Epithelial cell of esophagus (primary cell): ENCODE data around the gene MEAF6.
"Not testable (repeated sequence)": the region's sequence is repeated elsewhere in the genome, so short reads cannot be mapped to it uniquely, and the experiment has no call there.

Experiments
- DNase-seq: peaks from one replicate; pipeline ENCODE4 v3.0.0; 2010; ENCODE audit warnings: low read depth
- H3K4me3 ChIP-seq: 2 replicates; pipeline ENCODE4 v1.5.1; 2011; ENCODE audit warnings: mild to moderate bottlenecking, low read length, control low read depth
- TF ChIP-seq, protein P1 (sequence below): IDR thresholded peaks from 2 replicates; pipeline ENCODE4 v1.5.1; 2011; ENCODE audit warnings: low read depth, mild to moderate bottlenecking, low read length, control low read depth, inconsistent platforms; ENCODE audit not compliant: insufficient read depth; ENCODE audit errors: missing control alignments

The MEAF6 gene

DNA sequence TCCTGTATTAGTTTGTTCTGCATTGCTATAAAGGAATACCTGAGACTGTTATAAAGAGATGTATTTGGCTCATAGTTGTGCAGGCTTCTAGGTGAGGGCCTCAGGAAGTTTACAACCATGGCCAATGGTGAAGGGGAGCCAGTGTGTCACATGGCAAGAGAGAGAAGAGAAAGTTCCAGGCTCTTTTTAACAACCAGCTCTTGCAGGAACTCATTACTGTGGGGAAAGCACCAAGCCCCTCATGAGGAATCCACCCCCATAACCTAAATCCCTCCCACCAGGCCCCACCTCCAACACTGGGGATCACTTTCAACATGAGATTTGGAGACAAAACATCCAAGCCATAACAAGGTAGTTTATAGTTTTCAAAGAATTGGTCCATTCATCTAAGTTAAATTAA, 5.0 kb upstream of the MEAF6 start:
- H3K4me3 ChIP-seq, result no peak overlapping the region
- TF ChIP-seq, protein P1, sequence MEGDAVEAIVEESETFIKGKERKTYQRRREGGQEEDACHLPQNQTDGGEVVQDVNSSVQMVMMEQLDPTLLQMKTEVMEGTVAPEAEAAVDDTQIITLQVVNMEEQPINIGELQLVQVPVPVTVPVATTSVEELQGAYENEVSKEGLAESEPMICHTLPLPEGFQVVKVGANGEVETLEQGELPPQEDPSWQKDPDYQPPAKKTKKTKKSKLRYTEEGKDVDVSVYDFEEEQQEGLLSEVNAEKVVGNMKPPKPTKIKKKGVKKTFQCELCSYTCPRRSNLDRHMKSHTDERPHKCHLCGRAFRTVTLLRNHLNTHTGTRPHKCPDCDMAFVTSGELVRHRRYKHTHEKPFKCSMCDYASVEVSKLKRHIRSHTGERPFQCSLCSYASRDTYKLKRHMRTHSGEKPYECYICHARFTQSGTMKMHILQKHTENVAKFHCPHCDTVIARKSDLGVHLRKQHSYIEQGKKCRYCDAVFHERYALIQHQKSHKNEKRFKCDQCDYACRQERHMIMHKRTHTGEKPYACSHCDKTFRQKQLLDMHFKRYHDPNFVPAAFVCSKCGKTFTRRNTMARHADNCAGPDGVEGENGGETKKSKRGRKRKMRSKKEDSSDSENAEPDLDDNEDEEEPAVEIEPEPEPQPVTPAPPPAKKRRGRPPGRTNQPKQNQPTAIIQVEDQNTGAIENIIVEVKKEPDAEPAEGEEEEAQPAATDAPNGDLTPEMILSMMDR, result no peak
- no peak for DNase-seq

DNA sequence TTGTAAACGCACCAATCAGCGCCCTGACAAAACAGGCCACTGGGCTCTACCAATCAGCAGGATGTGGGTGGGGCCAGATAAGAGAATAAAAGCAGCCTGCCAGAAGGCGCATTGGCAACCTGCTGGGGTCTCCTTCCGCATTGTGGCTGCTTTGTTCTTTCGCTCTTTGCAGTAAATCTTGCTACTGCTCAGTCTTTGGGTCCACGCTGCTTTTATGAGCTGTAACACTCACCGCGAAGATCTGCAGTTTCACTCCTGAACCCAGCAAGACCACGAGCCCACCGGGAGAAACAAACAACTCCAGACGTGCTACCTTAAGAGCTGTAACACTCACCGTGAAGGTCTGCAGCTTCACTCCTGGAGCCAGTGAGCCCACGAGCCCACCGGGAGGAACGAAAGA, 4.4 kb upstream of the MEAF6 start:
- not testable (repeated sequence) for DNase-seq, H3K4me3 ChIP-seq

DNA sequence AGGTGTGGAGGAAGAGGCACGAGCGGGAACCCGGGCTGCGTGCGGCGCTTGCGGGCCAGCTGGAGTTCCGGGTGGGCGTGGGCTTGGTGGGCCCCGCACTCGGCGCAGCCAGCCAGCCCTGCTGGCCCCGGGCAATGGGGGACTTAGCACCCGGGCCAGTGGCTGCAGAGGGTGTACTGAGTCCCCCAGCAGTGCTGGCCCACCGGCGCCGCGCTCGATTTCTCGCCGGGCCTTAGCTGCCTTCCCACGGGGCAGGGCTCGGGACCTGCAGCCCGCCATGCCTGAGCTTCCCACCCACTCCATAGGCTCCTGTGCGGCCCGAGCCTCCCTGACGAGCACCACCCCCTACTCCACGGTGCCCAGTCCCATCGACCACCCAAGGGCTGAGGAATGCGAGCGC, 3.7 kb upstream of the MEAF6 start:
- H3K4me3 ChIP-seq, DNase-seq: not testable (repeated sequence)

DNA sequence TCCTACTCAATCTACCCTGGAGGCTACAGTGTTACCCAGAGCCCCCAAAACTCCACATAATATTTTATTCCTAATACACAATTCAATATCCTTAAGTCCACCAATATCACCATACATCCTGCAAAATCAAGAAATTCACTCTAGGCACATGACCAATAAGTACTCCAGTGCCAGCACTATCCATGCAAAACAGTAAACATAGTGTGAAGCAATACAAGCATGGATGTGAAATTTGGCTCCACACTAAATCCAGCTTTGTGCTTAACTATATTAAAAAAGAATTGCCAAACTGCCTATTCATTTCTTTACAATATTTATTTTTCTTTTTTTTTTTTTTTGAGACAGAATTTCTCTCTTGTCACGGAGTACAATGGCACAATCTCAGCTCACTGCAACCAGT, 3.0 kb upstream of the MEAF6 start:
- no peak for DNase-seq
- no peak overlapping the region for H3K4me3 ChIP-seq
- TF ChIP-seq, protein P1, result no peak

DNA sequence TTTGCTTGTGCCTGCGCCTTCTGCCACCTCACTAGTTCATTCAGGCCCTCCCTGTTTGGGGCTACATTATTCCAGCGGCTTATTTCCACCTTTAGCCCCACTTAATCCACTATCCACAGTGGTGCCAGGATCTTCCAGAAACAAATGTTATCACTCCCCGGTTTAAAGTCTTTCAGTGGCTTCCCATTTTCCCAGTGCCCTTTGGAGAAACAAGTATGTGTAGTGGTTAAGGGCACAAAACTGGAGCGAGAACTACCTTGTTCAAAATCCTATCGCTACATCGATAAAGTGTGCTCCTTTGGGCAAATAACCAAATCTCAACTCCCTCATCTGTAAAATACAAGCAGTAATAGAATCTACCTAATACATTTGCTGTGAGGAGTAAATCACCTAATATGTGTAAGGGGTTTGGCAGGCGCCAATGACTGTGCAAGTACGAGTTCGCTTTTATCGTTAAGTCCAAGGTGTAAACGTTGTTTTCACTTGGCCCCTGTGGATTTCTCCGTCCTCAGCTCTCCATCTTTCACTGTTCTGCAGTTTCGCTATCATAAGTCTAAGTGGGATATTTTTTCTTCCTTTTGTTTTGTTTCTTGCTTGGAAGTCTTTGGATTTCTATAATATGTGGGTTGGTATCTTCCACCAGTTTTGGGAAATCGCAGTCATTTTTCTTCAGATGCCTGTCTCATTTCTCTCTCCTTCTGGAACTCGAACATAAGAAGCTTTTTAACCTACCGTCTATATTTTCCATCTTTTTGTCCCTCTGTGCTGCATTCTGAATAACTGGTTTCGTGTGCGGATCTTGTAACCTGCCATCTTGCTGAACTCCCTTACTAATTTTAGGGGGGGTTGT, 844 bp upstream of the MEAF6 start:
- TF ChIP-seq, protein P1, result no peak
- no peak for DNase-seq
- H3K4me3 ChIP-seq, result peak overlapping the region; percentile 77

DNA sequence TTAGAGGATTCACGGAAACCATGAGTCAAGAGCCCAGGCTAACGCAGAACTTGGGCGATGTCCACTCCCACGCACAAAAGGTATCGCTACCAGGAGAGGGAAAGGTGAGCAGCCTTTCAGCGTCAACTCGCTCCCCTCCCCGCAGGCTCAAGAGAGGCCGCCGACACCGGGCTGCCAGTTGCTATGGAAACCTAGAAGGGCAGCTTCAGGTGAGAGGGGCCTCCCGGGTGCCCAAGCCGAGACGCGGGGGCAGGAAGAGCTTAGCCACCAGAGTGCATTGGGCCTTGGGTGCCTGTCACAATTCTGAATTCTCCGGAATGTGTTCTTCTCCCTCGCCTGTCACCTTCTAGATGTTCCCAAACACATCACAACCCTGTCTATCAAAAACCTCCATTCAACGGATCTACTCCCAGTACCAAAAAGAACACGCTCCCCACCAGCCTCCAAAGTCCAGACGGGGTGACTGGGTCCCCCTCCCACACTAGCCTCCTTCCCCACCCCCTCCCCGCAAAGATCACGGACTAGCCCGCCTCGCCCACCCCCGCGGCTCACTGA, 694 bp downstream of the MEAF6 start:
- DNase-seq, result peak; percentile 53
- TF ChIP-seq, protein P1, result no peak

DNA sequence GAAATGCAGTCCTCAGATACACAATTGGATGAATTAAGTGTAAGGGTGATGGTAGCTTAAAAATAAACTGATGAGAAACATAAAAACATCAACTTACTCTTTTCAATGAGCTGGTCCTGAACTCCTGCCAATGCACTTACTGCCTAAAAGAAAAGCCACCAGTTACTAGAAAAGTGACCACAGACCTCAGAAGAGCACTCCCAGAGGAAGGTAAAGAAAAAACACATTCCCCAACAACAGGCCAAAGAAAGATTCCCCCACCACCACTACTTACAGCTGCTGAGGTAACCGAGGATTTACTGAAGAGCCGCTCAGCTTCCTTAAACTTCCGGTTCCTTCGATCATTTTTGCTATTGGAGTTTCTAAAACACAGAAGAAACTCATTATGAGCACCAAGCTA, 5.4 kb downstream of the MEAF6 start:
- H3K4me3 ChIP-seq, result no peak overlapping the region
- TF ChIP-seq, protein P1, result peak; percentile 24
- DNase-seq, result peak; percentile 4

More for the DNA sequence above, 694 bp downstream of the MEAF6 start:
- peak overlapping the region; percentile 77 for H3K4me3 ChIP-seq

DNA sequence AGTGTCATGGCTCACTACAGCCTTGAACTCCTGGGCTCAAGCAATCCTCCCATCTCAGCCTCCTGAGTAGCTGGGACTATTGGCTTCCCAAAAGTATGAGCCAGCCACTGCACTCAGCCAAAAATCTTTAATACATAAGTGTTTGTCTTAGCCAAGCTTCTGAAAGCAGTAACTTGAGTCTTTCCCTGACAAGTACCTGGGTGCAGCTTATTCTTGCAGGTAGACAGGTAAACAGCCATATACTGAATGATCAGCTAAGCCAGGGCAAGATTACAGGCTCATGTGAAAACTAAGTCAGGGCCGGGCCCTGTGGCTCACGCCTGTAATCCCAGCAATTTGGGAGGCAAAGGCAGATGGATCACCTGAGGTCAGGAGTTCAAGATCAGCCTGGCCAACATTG, 7.8 kb downstream of the MEAF6 start:
- no peak for DNase-seq
- no peak overlapping the region for H3K4me3 ChIP-seq
- TF ChIP-seq, protein P1, result no peak

DNA sequence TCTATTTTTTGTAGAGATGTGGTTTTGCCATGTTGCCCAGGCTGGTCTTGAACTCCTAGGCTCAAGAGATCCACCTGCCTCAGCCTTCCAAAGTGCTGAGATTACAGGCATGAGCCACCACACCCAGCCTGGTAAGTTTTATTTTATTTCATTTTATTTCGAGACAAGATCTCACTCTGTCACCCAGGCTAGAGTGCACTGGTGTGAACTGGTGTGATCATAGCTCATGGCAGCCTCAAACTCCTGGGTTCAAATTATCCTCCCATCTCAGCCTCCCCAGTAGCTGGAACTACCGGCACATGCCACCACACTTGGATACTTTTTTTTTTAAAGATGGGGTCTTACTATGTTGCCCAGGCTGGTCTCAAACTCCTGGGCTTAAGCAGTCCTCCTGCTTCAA, 11.8 kb downstream of the MEAF6 start:
- not testable (repeated sequence) for H3K4me3 ChIP-seq, DNase-seq
